ENCODE data around the gene TRMT112. TPM values are rescaled to one million over a fixed set of nuclear protein-coding genes. Genes with fewer than 3 reads are reported as not detected.

TRMT112 gene
- total and polyA plus RNA-seq, 5 donors from 2014 or later: 95.6 to 512 (median 478) TPM

GRCh38 chr11:64348383-64349024 lies 31.1 kb upstream of the TRMT112 start:
- H3K4me1 Mint-ChIP-seq: peaks cover 0 to 5% (median under 1%) of the 10 kb centered on the region in 4 donors
- no peaks in the 10 kb centered on the region for H3K4me1 ChIP-seq (ENCODE audit: control insufficient read depth, insufficient read depth, low read length, poor library complexity, severe bottlenecking)
- no peak overlapping the region for H3K4me3 ChIP-seq (ENCODE audit: low read depth, low read length)
- H3K9me3 ChIP-seq (ENCODE audit: control insufficient read depth in 2 of 2, low read length in 2 of 2): no peaks in the 10 kb centered on the region
- no peaks in the 10 kb centered on the region for H3K27me3 ChIP-seq (ENCODE audit: control insufficient read depth, insufficient read depth, low read length)
- H3K36me3 ChIP-seq (ENCODE audit: control insufficient read depth, insufficient read depth, low read length): peaks cover 16% of the 10 kb centered on the region
- DNase-seq (no peak), ATAC-seq (ENCODE audit: low read depth in 2 of 2) (no peak)
- H3K27ac Mint-ChIP-seq: no peak overlapping the region
- H3K36me3 Mint-ChIP-seq: peaks cover 13% of the 10 kb centered on the region
- no peak overlapping the region for H3K4me3 Mint-ChIP-seq
- H3K27me3 Mint-ChIP-seq: no peaks in the 10 kb centered on the region
- no peaks in the 10 kb centered on the region for H3K9me3 Mint-ChIP-seq
- no peak overlapping the region for H3K27ac ChIP-seq (ENCODE audit: insufficient read depth, low read length, poor library complexity, severe bottlenecking)

- ATAC-seq (ENCODE audit: low read depth in 2 of 2): no peak
These were observed 30.0 kb upstream of the TRMT112 start for GRCh38 chr11:64347193-64347867.

GRCh38 chr11:64344787-64345186 lies 27.4 kb upstream of the TRMT112 start:
- peaks cover 10% of the 10 kb centered on the region for H3K36me3 Mint-ChIP-seq

More at GRCh38 chr11:64347193-64347867, 30.0 kb upstream of the TRMT112 start:
- peaks cover 0 to 11% (median under 1%) of the 10 kb centered on the region in 4 donors for H3K4me1 Mint-ChIP-seq
- no peak overlapping the region for H3K27ac ChIP-seq (ENCODE audit: insufficient read depth, low read length, poor library complexity, severe bottlenecking)
- no peak overlapping the region for H3K4me3 ChIP-seq (ENCODE audit: low read depth, low read length)
- no peaks in the 10 kb centered on the region for H3K9me3 ChIP-seq (ENCODE audit: control insufficient read depth in 2 of 2, low read length in 2 of 2)
- no peak overlapping the region for H3K27ac Mint-ChIP-seq
- peaks cover 20% of the 10 kb centered on the region for H3K36me3 ChIP-seq (ENCODE audit: control insufficient read depth, insufficient read depth, low read length)
- peaks cover 5% of the 10 kb centered on the region for H3K4me1 ChIP-seq (ENCODE audit: control insufficient read depth, insufficient read depth, low read length, poor library complexity, severe bottlenecking)
- no peak overlapping the region for H3K4me3 Mint-ChIP-seq
- H3K36me3 Mint-ChIP-seq: peaks cover 13% of the 10 kb centered on the region
- no peak for DNase-seq
- no peaks in the 10 kb centered on the region for H3K27me3 ChIP-seq (ENCODE audit: control insufficient read depth, insufficient read depth, low read length)
- H3K27me3 Mint-ChIP-seq: no peaks in the 10 kb centered on the region
- H3K9me3 Mint-ChIP-seq: no peaks in the 10 kb centered on the region

GRCh38 chr11:64343767-64344559 lies 26.6 kb upstream of the TRMT112 start:
- peaks cover 15% of the 10 kb centered on the region for H3K36me3 ChIP-seq (ENCODE audit: control insufficient read depth, insufficient read depth, low read length)
- DNase-seq (peak in 1 of 3 donors; percentile 30), ATAC-seq (ENCODE audit: low read depth in 2 of 2) (no peak)
- Mint-ChIP-seq H3K36me3 (peaks cover 9% of the 10 kb centered on the region), H3K9me3 (no peaks in the 10 kb centered on the region), H3K27ac (no peak overlapping the region), H3K4me1 (peaks cover 0 to 42% (median 17%) of the 10 kb centered on the region in 4 donors), H3K27me3 (no peaks in the 10 kb centered on the region), H3K4me3 (no peak overlapping the region)
- no peak overlapping the region for H3K4me3 ChIP-seq (ENCODE audit: low read depth, low read length)
- H3K27ac ChIP-seq (ENCODE audit: insufficient read depth, low read length, poor library complexity, severe bottlenecking): no peak overlapping the region
- H3K9me3 ChIP-seq (ENCODE audit: control insufficient read depth in 2 of 2, low read length in 2 of 2): no peaks in the 10 kb centered on the region
- H3K4me1 ChIP-seq (ENCODE audit: control insufficient read depth, insufficient read depth, low read length, poor library complexity, severe bottlenecking): peaks cover 36% of the 10 kb centered on the region
- H3K27me3 ChIP-seq (ENCODE audit: control insufficient read depth, insufficient read depth, low read length): no peaks in the 10 kb centered on the region

More at GRCh38 chr11:64344787-64345186, 27.4 kb upstream of the TRMT112 start:
- H3K4me3 Mint-ChIP-seq: no peak overlapping the region
- no peaks in the 10 kb centered on the region for H3K27me3 Mint-ChIP-seq
- H3K4me1 ChIP-seq (ENCODE audit: control insufficient read depth, insufficient read depth, low read length, poor library complexity, severe bottlenecking): peaks cover 28% of the 10 kb centered on the region
- no peaks in the 10 kb centered on the region for H3K27me3 ChIP-seq (ENCODE audit: control insufficient read depth, insufficient read depth, low read length)
- H3K4me1 Mint-ChIP-seq: peaks cover 0 to 33% (median 10%) of the 10 kb centered on the region in 4 donors
- peak overlapping the region in 1 of 3 donors; percentile 86 for H3K27ac Mint-ChIP-seq
- H3K9me3 ChIP-seq (ENCODE audit: control insufficient read depth in 2 of 2, low read length in 2 of 2): no peaks in the 10 kb centered on the region
- H3K4me3 ChIP-seq (ENCODE audit: low read depth, low read length): no peak overlapping the region
- H3K9me3 Mint-ChIP-seq: no peaks in the 10 kb centered on the region
- peaks cover 19% of the 10 kb centered on the region for H3K36me3 ChIP-seq (ENCODE audit: control insufficient read depth, insufficient read depth, low read length)
- DNase-seq (no peak), ATAC-seq (ENCODE audit: low read depth in 2 of 2) (no peak)
- H3K27ac ChIP-seq (ENCODE audit: insufficient read depth, low read length, poor library complexity, severe bottlenecking): no peak overlapping the region

- H3K36me3 ChIP-seq (ENCODE audit: control insufficient read depth, insufficient read depth, low read length): peaks cover 18% of the 10 kb centered on the region
- Mint-ChIP-seq H3K4me3 (peak overlapping the region in 3 of 4 donors; percentile 7 to 54 (median 44)), H3K4me1 (peaks cover 0 to 50% (median 21%) of the 10 kb centered on the region in 4 donors), H3K36me3 (peaks cover 9% of the 10 kb centered on the region), H3K27me3 (no peaks in the 10 kb centered on the region), H3K27ac (no peak overlapping the region), H3K9me3 (no peaks in the 10 kb centered on the region)
- peak overlapping the region; percentile 23 for H3K27ac ChIP-seq (ENCODE audit: insufficient read depth, low read length, poor library complexity, severe bottlenecking)
- no peak for ATAC-seq (ENCODE audit: low read depth in 2 of 2)
- peaks cover 36% of the 10 kb centered on the region for H3K4me1 ChIP-seq (ENCODE audit: control insufficient read depth, insufficient read depth, low read length, poor library complexity, severe bottlenecking)
- no peak overlapping the region for H3K4me3 ChIP-seq (ENCODE audit: low read depth, low read length)
- DNase-seq: no peak
- no peaks in the 10 kb centered on the region for H3K9me3 ChIP-seq (ENCODE audit: control insufficient read depth in 2 of 2, low read length in 2 of 2)
- no peaks in the 10 kb centered on the region for H3K27me3 ChIP-seq (ENCODE audit: control insufficient read depth, insufficient read depth, low read length)
These were observed 25.7 kb upstream of the TRMT112 start for GRCh38 chr11:64342869-64343745.

GRCh38 chr11:64341851-64342791 lies 24.8 kb upstream of the TRMT112 start:
- Histone ChIP-seq H3K9me3 (ENCODE audit: control insufficient read depth in 2 of 2, low read length in 2 of 2) (no peaks in the 10 kb centered on the region), H3K36me3 (ENCODE audit: control insufficient read depth, insufficient read depth, low read length) (peaks cover 15% of the 10 kb centered on the region), H3K27me3 (ENCODE audit: control insufficient read depth, insufficient read depth, low read length) (no peaks in the 10 kb centered on the region), H3K27ac (ENCODE audit: insufficient read depth, low read length, poor library complexity, severe bottlenecking) (peak overlapping the region; percentile 23), H3K4me3 (ENCODE audit: low read depth, low read length) (no peak overlapping the region), H3K4me1 (ENCODE audit: control insufficient read depth, insufficient read depth, low read length, poor library complexity, severe bottlenecking) (peaks cover 36% of the 10 kb centered on the region)
- Mint-ChIP-seq H3K27me3 (no peaks in the 10 kb centered on the region), H3K36me3 (peaks cover 13% of the 10 kb centered on the region), H3K4me1 (peaks cover 0 to 57% (median 26%) of the 10 kb centered on the region in 4 donors), H3K27ac (peak overlapping the region in 1 of 3 donors; percentile 20), H3K4me3 (peak overlapping the region; percentile 44 to 80 (median 61)), H3K9me3 (no peaks in the 10 kb centered on the region)
- peak; percentile 83 to 91 (median 87) for DNase-seq
- peak; percentile 60 to 68 for ATAC-seq (ENCODE audit: low read depth in 2 of 2)
